Stimulated activated naive CD8-positive, alpha-beta T cell treated with anti-CD3 and anti-CD28 coated beads, Interleukin-15, Interleukin-2, amounts not matched to agents 100 ng/mL and 50 ng/mL, for 24 hours (primary cell): ENCODE data around the gene DNAAF1.
A peak's percentile ranks its signal among the peaks of the same experiment; 100 is the strongest.
"Not testable (repeated sequence)": the region's sequence is repeated elsewhere in the genome, so short reads cannot be mapped to it uniquely, and the experiment has no call there.

Experiments used
- H3K27ac Mint-ChIP-seq: one replicate; pipeline ENCODE4 v1.8.0; 2021; ENCODE audit warnings: mild to moderate bottlenecking, mixed read lengths
- H3K27me3 Mint-ChIP-seq: one replicate; pipeline ENCODE4 v1.8.0; 2021; ENCODE audit warnings: mixed read lengths
- H3K36me3 Mint-ChIP-seq: one replicate; pipeline ENCODE4 v1.8.0; 2021; ENCODE audit warnings: low read depth, mixed read lengths
- H3K4me1 Mint-ChIP-seq: one replicate; pipeline ENCODE4 v1.8.0; 2021; ENCODE audit warnings: low read depth, mixed read lengths
- H3K4me3 Mint-ChIP-seq: one replicate; pipeline ENCODE4 v1.8.0; 2021; ENCODE audit warnings: mild to moderate bottlenecking, mixed read lengths
- H3K9me3 Mint-ChIP-seq: one replicate; pipeline ENCODE4 v1.8.0; 2021; ENCODE audit warnings: mixed read lengths

Gene DNAAF1

DNA sequence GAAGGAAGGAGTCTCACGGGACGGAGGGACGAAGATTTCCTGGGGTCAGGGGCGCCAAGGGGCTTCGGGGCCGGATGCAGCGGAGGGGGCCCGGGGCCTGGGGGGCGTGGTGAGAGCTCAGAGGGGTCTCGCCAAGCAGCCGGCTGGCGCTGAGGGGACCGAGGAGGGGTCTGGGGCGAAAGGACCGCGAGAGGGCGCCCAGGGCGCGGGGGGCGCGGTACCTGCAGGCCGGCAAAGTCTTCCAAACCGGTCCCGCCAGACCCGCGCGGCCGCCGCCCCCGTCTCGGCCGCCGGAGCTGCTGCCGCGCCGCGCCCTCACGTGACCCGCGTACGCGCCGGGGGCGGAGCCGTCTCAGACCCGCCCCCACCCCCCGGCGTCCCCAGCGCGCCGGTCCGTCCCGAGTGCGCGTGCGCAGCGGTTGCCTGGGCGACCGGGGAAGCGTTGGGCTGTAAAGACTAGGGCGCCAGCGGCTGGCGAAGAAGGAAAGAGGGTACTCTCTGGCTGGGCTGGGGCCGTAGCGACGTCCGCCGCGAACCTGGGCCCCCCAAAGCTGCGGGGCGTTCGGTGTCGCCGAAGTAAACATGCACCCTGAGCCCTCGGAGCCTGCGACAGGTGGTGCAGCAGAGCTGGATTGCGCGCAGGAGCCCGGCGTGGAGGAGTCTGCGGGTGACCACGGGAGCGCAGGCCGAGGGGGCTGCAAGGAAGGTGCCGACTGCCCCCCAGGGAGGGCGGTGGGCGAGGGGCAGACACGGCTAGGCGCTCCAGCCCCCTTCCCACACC is at the start of gene DNAAF1, which contains the start of gene HSDL1:
Gene DNAAF1 (plus strand): TSS at position 450 of the 781 bp plus-strand sequence. CDS start 133 bp downstream, at position 583.
Gene HSDL1 (minus strand): TSS at position 319 of the 781 bp plus-strand sequence. CDS start 13,856 bp downstream, outside the sequence.
- H3K9me3 Mint-ChIP-seq = no peaks in the 10 kb centered on the region
- H3K27ac Mint-ChIP-seq = peak within 1 kb of the TSS; percentile 82
- peak within 1 kb of the TSS; percentile 90 for H3K4me3 Mint-ChIP-seq
- peaks cover 12% of the 10 kb centered on the region for H3K27me3 Mint-ChIP-seq
- peaks cover under 1% of the 10 kb centered on the region for H3K36me3 Mint-ChIP-seq
- H3K4me1 Mint-ChIP-seq = peaks cover 31% of the 10 kb centered on the region

DNA sequence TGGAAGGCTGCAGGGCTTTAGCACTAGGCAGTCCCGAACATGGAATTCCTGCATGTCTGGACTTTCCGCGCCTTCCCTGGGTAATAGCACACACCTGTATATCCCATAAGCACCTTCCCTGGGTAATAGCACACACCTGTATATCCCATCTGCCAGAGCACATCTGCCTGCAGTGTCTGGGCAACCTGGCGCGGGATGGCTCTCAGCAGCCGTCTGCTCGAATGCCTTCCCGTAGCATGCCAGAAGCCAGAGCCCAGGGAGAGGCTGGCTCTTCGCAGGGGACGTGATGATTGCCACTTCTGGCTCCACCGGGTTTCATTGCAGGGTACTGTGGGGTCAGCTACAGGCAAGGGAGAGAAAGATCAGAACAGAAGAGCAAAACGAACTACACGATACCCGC is 49.6 kb upstream of the DNAAF1 start:
- H3K27ac Mint-ChIP-seq = no peak overlapping the region
- H3K27me3 Mint-ChIP-seq = no peaks in the 10 kb centered on the region
- peaks cover 56% of the 10 kb centered on the region for H3K36me3 Mint-ChIP-seq
- H3K4me3 Mint-ChIP-seq = no peak overlapping the region
- H3K4me1 Mint-ChIP-seq = peaks cover 13% of the 10 kb centered on the region
- H3K9me3 Mint-ChIP-seq = no peaks in the 10 kb centered on the region

DNA sequence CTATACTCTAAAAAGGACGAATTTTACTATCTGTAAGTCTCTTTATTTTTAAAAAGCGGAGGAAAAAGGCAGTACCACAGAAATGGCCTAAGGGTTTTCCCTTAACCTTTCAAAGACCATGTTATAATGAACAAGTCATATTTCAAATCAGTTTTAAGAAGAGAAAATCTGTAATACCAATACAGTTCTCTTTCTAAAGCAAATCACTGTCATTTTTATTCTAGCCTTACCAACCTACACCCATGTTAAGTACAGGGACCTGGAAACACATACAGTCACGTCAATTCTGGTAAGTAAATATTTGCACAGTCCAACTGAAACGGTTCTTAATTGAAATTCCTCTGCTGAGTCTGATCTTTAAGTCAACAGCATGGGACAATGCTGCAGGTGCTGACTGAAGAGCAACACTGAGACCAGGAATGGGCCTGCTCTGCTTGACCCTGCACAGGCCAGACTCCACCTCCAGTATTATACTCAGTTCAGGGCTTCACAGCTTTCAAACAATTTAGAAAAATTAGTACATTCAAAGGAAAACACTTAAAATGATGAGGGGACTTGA is 48.6 kb upstream of the DNAAF1 start:
- Mint-ChIP-seq H3K36me3 (peaks cover 45% of the 10 kb centered on the region), H3K9me3 (no peaks in the 10 kb centered on the region), H3K27me3 (no peaks in the 10 kb centered on the region), H3K4me3 (no peak overlapping the region), H3K4me1 (peaks cover 13% of the 10 kb centered on the region), H3K27ac (no peak overlapping the region)

DNA sequence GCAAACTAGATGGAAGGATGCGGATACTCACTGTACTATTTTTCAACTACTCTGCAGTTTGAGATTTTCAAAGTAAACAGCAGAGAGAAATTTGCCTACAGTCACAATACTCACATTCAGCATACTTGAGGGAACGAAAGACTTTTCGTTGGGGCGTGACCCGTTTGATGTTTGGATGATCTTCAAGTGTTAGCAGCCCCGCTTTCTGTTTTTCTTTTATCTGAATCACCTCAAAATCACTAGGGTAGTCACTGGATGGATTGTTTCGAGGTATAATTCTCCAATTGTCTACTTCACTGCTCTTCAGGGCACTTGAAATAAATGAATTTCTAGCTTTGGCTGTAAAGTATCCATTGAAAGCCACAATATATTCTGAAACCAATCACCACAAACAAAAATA is 46.2 kb upstream of the DNAAF1 start:
- Mint-ChIP-seq H3K4me1 (peaks cover 26% of the 10 kb centered on the region), H3K27ac (no peak overlapping the region)

DNA sequence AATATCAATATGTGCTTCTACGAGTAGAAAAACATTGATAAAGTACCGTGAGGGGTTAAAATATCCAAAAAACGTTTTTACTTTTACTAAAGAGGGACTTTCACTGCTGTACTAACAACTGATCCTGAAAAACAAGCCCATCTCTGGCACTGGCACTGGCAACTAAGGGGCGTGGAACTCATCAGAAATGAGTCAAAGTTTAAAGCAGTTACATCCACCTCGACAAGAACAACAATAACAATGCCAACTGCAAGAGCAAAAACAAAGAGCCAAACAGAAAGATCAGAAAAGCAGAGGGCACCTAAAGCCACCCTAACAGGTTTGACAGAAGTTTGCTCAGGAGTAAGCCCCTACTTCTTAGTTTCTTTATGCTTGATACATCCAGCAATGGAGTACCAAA is 41.4 kb upstream of the DNAAF1 start:
- Mint-ChIP-seq H3K36me3 (peaks cover 20% of the 10 kb centered on the region), H3K27me3 (no peaks in the 10 kb centered on the region)

More for the DNA sequence above, 46.2 kb upstream of the DNAAF1 start:
- no peak overlapping the region for H3K4me3 Mint-ChIP-seq
- no peaks in the 10 kb centered on the region for H3K27me3 Mint-ChIP-seq
- H3K9me3 Mint-ChIP-seq = no peaks in the 10 kb centered on the region
- H3K36me3 Mint-ChIP-seq = peaks cover 36% of the 10 kb centered on the region

DNA sequence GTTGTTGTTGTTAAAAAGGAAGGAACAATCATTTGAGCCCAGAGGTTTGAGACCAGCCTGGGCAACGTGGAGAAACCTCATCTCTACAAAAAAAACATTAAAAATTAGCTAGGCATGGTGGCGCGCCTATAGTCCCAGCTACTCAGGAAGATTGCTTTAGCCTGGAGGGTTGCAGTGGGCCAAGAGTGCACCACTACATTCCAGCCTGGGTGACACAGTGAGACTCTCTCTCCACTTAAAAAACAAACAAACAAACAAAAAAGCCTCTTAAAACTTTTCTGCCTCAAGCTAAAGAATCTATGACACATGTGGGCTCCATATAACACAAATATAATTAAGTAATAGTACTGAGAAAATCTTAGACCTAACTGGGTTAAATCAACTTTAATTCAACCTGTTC is 40.9 kb upstream of the DNAAF1 start:
- H3K9me3 Mint-ChIP-seq = no peaks in the 10 kb centered on the region
- no peak overlapping the region for H3K27ac Mint-ChIP-seq
- no peaks in the 10 kb centered on the region for H3K27me3 Mint-ChIP-seq
- H3K4me3 Mint-ChIP-seq = no peak overlapping the region
- H3K4me1 Mint-ChIP-seq = peaks cover 41% of the 10 kb centered on the region
- peaks cover 20% of the 10 kb centered on the region for H3K36me3 Mint-ChIP-seq

More for the DNA sequence above, 41.4 kb upstream of the DNAAF1 start:
- Mint-ChIP-seq H3K9me3 (no peaks in the 10 kb centered on the region), H3K27ac (no peak overlapping the region), H3K4me1 (peaks cover 40% of the 10 kb centered on the region), H3K4me3 (no peak overlapping the region)

DNA sequence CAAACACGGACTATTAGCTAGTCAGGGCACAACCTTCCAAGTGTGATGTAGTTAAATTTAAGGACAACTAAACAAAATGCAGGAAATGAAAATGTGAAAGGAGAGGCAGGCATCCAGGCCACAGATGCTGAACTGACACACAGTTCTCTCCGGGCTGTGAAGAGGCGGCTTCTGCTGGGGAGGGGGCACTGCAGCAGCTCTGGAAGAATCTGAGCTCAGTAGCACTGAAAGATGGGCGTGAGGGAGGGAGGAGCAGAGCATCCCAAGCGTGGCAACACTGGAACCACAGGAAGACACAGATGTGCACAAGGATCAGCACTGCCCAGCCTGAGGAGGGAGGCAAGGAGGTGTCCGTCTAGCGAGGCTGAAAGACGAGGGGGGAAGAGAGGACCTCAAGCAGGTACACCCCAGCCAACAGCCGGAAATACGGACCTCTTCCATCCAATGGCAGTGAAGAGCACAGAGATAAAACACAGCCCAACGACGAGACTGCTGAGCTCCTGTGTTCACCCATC is 39.8 kb upstream of the DNAAF1 start:
- Mint-ChIP-seq H3K36me3 (peaks cover 21% of the 10 kb centered on the region), H3K27me3 (no peaks in the 10 kb centered on the region), H3K9me3 (no peaks in the 10 kb centered on the region), H3K4me3 (no peak overlapping the region), H3K27ac (peak overlapping the region; percentile 4), H3K4me1 (peaks cover 41% of the 10 kb centered on the region)

DNA sequence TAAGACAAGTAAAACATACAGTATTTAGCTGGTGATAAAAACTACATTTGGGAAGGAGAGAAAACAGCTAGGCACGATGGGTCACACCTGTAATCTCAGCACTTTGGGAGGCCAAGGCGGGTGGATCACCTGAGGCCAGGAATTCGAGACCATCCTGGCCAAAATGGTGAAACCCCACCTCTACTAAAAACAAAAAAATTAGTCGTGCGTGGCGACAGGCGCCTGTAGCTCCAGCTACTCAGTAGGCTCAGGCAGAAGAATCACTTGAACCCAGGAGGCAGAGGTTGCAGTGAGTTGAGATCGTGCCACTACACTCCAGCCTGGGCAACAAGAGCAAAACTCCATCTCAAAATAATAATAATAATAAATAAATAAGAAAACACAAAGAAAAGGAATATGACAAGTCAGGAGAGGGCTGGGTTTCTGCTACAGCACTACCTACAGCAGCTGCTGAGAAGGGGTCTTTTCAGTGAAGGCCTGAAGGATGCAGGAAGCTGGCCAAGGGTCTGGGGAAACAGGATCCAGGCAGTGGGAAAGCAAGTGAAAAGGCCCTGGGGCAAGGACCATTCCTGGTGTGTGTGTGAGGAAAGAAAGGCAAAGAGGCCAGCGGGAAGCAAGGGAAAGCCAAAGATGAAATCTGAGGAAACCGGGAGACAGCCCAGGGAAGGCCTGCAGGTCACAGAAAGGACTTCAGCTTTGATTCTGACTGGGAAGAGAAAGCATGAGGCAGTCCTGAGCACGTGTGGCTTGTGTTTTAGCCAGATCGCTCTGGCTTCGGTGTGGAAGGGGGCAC is 39.0 kb upstream of the DNAAF1 start:
- peaks cover 49% of the 10 kb centered on the region for H3K4me1 Mint-ChIP-seq
- no peaks in the 10 kb centered on the region for H3K9me3 Mint-ChIP-seq
- no peak overlapping the region for H3K4me3 Mint-ChIP-seq
- H3K27me3 Mint-ChIP-seq = no peaks in the 10 kb centered on the region
- peaks cover 26% of the 10 kb centered on the region for H3K36me3 Mint-ChIP-seq
- no peak overlapping the region for H3K27ac Mint-ChIP-seq

DNA sequence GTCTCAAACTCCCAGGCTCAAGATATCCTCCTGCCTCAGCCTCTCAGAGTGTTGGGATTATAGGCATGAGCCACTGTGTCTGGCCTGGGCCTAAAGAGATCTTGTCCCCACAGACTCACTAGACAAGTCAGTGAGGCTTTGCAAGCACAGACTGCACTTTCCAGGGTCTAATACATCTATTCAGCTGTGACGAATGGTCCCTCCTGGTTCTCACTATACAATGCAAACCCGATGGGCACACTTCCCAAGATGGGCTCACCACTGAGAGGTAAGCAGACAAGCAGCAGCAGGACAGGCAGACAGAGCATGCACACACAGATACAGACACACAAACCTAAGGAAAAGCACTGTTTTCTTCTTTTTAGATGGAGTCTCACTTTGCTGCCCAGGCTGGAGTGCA is 37.2 kb upstream of the DNAAF1 start:
- no peaks in the 10 kb centered on the region for H3K27me3 Mint-ChIP-seq
- peaks cover 52% of the 10 kb centered on the region for H3K4me1 Mint-ChIP-seq
- no peak overlapping the region for H3K4me3 Mint-ChIP-seq
- H3K9me3 Mint-ChIP-seq = no peaks in the 10 kb centered on the region
- no peak overlapping the region for H3K27ac Mint-ChIP-seq
- peaks cover 21% of the 10 kb centered on the region for H3K36me3 Mint-ChIP-seq

DNA sequence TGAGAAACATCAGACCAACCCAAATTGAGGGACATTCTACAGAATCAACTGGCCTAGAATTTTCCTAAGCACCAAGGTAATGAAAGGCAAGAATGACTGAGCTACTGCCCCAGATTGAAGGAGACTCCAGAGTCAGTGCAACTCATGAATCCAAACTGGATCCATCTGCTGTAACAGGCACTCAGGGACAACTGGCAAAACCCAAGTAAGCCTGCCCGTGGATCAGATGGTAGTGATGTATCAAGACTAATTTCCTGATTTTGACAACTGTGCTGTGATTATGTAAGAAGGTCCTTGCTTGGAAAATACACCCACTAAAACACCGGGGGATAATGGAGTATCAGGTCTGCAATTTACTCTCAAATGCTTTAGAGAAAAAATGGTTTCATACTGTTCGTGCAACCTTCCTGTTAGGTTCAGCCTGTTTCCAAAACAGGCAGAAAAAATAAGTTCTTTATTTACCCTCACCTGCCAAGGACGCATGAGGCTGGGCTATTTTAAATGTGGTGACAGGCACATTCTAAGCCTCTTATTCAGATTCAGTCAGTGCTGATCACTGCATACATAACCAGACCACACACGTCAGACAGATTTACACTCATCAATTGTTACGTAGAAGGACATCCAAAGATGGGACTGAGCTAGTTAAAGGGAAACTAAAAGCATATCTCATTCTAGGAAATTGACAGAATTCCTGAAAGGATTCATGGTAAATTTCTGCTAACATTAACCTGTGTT is 35.3 kb upstream of the DNAAF1 start:
- Mint-ChIP-seq H3K36me3 (peaks cover 21% of the 10 kb centered on the region), H3K27ac (peak overlapping the region; percentile 56), H3K4me1 (peaks cover 56% of the 10 kb centered on the region), H3K9me3 (no peaks in the 10 kb centered on the region), H3K27me3 (no peaks in the 10 kb centered on the region), H3K4me3 (no peak overlapping the region)

DNA sequence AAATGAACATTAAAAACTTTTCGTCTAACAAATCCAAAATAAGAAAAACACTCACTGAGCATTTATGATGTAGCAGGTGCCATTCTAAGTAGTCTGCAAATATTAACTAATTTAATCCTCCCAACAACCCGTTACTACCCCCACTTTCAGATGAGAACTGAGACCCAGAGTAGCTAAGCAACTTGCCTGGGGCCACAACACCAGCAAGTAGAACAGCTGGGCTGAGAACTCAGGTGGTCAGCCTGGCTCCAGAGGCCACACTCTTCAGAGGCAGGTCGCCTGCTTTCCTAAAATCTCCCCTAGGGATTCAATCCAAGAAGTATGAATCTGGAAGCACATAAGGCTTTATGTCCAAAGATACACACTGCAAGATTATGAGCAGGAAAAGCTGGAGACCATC is 34.6 kb upstream of the DNAAF1 start:
- H3K27ac Mint-ChIP-seq = no peak overlapping the region
- no peaks in the 10 kb centered on the region for H3K9me3 Mint-ChIP-seq
- peaks cover 20% of the 10 kb centered on the region for H3K36me3 Mint-ChIP-seq
- no peak overlapping the region for H3K4me3 Mint-ChIP-seq
- no peaks in the 10 kb centered on the region for H3K27me3 Mint-ChIP-seq
- H3K4me1 Mint-ChIP-seq = peaks cover 58% of the 10 kb centered on the region

DNA sequence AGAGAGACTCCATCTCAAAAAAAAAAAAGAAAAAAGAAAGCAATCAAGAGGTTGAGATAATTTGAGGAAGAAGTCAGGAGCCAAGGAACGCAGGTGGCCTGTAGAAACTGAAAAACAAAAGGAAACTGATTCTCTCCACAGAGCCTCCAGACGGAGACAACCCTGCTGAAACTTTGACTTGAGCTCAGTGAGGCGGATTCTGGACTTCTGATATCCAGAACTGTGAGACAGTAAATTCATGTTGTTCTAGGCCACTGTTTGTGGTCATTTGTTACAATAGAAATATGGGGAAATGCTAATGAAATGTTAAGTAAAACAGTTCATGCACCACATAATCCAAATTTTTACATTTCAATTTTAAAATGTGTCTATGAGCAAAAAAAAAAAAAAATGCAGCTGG is 33.6 kb upstream of the DNAAF1 start:
- H3K27ac Mint-ChIP-seq = peak overlapping the region; percentile 65
- no peaks in the 10 kb centered on the region for H3K27me3 Mint-ChIP-seq

DNA sequence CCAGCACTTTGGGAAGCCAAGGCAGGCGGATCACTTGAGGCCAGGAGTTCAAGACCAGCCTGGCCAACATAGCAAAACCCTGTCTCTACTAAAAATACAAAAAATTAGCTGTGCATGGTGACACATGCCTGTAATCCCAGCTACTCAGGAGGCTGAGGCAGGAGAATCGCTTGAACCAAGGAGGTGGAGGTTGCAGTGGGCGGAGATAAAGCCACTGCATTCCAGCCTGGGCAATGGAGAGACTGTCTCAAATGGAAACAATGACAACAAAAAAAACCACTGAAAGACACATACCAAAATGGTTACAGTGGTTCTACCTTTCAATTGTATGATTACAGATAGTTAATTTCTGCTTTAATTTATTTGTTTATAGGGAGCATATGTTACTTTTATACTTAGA is 33.2 kb upstream of the DNAAF1 start:
- not testable (repeated sequence) for H3K27me3 Mint-ChIP-seq, H3K4me3 Mint-ChIP-seq, H3K9me3 Mint-ChIP-seq
- peaks cover 20% of the 10 kb centered on the region for H3K36me3 Mint-ChIP-seq
- peaks cover 66% of the 10 kb centered on the region for H3K4me1 Mint-ChIP-seq
- H3K27ac Mint-ChIP-seq = peak overlapping the region; percentile 65

More for the DNA sequence above, 33.6 kb upstream of the DNAAF1 start:
- Mint-ChIP-seq H3K9me3 (no peaks in the 10 kb centered on the region), H3K4me3 (no peak overlapping the region), H3K36me3 (peaks cover 20% of the 10 kb centered on the region), H3K4me1 (peaks cover 66% of the 10 kb centered on the region)

DNA sequence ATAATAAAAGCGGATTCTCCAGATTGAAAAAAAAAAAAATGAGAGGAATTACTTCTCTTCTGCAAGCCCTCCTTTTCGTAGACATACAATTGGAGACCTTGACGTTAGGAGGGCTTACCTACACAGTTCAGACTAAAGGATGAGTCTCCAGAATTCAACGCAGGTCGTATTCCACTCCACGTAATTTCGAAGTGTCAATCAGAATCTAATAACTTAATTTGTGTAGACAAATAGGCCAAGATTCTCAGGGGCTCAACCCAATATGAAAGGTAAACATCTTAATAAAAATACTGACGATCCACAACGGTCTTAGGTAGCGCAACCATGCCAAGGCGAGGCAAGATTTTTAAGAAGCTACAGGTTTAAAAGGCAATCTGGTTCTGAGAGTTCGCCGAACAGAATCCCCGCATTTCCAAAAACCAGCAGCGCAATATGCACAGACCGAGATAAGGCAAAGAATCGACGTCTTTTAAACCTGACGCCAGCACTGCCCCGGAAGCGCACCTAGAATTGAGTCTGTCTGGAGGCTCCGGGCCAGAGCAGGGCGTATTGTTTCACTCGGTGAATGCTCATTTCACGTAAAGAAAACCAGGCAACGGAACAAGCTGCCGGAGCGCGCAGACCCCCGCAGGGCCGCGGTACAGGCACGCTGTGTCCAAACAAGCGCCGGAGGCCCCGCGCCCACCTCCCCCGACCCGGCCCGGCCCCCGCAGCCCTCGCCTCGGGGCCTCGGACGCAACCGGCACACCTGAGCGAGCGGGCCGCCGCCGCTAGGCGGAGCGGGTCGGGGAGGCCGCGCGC is 29.0 kb upstream of the DNAAF1 start:
- peaks cover 51% of the 10 kb centered on the region for H3K4me1 Mint-ChIP-seq
- H3K27ac Mint-ChIP-seq = peak overlapping the region; percentile 94
- H3K27me3 Mint-ChIP-seq = no peaks in the 10 kb centered on the region
- H3K4me3 Mint-ChIP-seq = peak overlapping the region; percentile 95
- no peaks in the 10 kb centered on the region for H3K9me3 Mint-ChIP-seq
- H3K36me3 Mint-ChIP-seq = peaks cover 4% of the 10 kb centered on the region
